GM18511 (cell line): ENCODE measurements around the gene RNASEH2A.
A peak's percentile ranks its signal among the peaks of the same experiment; 100 is the strongest.

Experiments used
- ATAC-seq: cut with Tn5 transposase; IDR thresholded peaks from one replicate; pipeline ENCODE4 v1.9.1; 2021; ENCODE audit warnings: mild to moderate bottlenecking, moderate library complexity; ENCODE audit not compliant: unreplicated experiment

The RNASEH2A gene

DNA sequence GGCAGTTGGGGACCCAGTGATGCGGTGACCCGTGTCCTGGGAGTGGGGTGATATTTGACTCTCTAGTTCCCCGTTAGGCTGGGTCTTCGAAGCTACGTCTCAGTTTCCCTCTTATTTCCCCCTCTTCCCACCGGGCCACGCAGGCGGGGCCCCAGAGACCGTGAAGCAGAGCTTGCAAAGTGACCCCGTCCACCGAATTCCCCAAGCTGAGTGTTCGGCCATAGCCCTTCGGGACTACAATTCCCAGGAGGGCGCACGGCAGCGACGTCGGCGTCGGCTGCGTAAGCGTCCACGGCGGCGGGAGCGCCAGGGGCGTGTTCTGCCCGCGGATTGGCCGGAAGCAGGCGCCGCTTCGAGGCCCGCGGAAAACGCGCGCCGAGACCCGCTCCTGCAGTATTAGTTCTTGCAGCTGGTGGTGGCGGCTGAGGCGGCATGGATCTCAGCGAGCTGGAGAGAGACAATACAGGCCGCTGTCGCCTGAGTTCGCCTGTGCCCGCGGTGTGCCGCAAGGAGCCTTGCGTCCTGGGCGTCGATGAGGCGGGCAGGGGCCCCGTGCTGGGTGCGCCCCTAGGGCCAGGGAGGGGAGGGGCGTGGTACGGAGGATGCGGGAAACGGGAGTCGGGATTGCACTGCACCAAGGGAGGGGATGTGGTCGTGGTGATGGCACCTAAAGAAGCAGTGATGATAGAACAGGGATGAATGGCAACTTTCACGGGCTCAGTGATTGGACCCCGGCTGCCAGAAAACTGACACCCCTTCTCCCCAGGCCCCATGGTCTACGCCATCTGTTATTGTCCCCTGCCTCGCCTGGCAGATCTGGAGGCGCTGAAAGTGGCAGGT lies at the start of gene RNASEH2A:
TSS of gene RNASEH2A (plus strand) at position 343 of the 840 bp plus-strand sequence. CDS start at position 433, 90 bp downstream.
- peak; percentile 75 for ATAC-seq

GRCh38 chr19:12757544-12758274 lies 48.7 kb upstream of the RNASEH2A start:
- no peak for ATAC-seq

- no peak for ATAC-seq
These were observed 46.7 kb upstream of the RNASEH2A start for GRCh38 chr19:12759686-12760085.

DNA sequence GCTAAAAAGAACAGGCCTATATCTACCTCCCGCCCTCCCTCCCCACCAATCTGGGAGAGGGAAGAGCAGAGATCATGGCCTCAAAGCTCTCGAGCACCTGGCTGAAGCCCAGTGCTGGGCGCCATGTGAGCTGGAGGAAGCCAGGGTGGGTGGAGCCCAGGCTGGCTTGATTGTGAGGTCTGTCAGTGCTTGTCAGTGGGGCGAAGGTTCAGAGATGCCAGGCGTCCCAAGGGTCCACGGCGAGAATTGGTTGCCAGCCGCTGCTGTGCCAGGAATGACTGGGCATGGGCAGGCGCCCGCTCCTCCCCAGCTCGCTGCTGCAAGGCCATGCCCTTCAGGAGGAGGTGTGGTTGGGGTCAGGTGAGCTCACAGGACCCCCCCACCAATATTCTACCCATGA lies 43.3 kb upstream of the RNASEH2A start:
- no peak for ATAC-seq

- no peak for ATAC-seq
These were observed 41.7 kb upstream of the RNASEH2A start for GRCh38 chr19:12764698-12765097.

DNA sequence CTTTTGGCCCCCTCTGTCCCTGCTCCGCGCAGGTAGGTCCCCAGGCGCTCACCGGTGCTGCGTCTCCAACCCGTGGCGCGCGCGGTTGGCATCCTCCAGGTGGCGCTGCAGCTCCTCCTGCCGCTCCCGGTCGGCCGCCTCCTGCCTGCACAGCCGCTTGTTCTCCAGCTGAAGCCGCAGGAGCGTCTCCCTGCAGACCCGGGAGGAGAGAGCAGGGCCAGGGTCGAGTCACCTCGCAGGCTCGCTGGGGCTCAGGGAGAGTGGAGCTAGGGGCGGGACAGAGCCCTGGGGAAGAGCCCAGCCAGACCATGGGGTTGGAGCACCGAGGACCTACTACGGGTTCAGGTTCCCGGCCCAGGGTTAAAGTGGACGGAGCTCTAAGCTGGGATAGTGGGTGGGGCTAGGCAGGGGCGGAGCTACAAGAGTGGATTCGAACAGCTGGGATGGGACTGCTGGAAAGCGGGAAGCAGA lies 40.3 kb upstream of the RNASEH2A start:
- ATAC-seq: no peak

DNA sequence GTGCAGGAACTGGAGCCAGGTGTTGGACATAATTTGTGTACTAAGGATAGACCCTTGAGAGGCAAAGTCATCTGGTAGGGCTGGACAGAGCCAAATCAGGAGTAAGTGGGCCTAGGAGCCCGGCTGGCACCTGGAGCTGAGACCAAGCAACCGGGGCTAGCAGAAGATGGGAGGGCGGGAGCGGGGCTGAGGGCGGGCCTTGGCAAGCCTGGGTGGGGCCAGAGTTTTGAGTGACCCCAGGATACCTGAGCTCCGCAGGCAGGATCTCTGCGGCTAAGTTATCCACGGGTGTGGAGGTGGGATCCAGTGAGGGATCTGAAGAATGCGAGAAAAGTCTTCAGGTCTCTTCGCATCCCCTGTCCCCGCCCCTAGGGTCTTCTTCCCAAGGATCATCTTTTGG lies 39.2 kb upstream of the RNASEH2A start:
- no peak for ATAC-seq

DNA sequence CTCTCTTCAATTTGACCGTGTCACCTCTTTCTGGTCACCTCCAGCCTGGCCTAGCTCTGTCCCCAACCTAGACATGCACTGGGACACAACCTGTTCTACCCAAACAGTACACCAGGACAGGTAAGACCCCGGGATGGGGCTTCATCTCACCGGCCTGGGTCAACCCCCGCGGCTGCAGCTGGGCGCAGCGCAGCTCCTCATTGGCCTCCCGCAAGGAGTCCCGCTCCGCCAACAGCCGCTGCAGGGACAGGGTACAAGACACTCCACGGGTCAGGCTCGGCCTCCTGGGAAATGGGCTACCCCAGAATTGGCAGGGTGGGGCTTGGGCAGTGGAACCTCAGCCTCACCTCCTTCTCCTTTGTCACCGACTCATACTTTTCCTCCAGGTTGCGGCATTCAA lies 38.7 kb upstream of the RNASEH2A start:
- no peak for ATAC-seq

DNA sequence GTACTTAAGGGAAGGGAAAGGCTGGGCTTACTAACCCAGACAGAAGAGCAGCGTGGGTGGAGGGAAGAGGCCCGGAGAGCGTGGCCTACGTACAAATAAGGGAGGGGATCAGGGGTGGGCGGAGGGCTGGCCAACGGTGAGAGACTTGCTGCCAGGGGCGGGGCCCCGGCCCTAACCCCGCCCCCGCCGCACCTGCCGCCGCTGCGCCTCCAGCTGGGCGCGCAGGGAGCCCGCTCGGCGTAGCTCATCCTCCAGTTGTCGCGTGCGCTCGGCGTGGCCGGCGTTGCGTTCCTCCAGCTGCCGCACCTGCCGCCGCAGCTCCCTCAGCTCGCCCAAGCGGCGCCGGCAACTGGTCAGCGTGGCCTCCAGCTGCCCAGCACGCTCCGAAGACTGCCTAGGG lies 36.7 kb upstream of the RNASEH2A start:
- ATAC-seq: no peak

DNA sequence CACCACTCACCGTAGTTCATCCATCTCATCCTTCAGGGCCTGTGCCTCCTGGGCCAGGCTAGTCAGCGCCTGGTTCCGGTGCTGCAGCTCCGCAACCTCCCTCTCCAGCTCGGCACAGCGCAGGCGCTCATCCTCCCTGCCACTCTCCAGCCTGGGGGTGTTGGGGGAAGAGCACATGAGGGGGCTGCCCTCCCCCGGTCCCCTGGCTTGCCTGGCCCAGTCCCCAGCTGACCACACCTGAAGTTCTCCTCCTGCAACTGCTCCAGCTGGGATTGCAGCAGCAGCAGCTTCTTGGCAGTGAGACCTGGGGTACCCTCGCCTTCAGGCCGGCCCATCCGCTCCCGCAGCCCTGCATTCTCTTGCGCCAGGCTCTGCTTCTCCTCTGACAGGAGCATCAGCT lies 35.5 kb upstream of the RNASEH2A start:
- ATAC-seq: no peak

GRCh38 chr19:12772323-12772722 lies 34.1 kb upstream of the RNASEH2A start:
- no peak for ATAC-seq

GRCh38 chr19:12773571-12773970 lies 32.8 kb upstream of the RNASEH2A start:
- no peak for ATAC-seq

GRCh38 chr19:12774588-12775555 lies 31.5 kb upstream of the RNASEH2A start, which contains the start of gene HOOK2:
HOOK2 (minus strand) TSS chr19:12775552; CDS start chr19:12775449, 103 bp downstream.
- peak; percentile 4 for ATAC-seq

GRCh38 chr19:12777217-12778016 lies 29.0 kb upstream of the RNASEH2A start:
- no peak for ATAC-seq

- no peak for ATAC-seq
These were observed 28.1 kb upstream of the RNASEH2A start for GRCh38 chr19:12778017-12778904.

DNA sequence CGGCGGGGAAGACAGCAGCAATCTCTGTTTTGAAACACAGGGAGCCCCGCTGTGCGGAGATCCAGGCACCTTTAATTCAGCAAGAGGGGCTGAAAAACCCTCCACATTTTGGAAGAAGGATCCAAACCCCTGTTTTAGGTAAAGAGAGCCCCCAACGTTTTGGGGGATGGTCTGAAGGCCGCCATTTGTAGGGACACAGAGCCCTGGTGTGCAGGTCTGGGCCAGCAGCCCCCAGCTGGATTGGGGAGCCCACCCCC lies 27.6 kb upstream of the RNASEH2A start:
- no peak for ATAC-seq

GRCh38 chr19:12779162-12779993 lies 27.0 kb upstream of the RNASEH2A start:
- ATAC-seq: no peak

DNA sequence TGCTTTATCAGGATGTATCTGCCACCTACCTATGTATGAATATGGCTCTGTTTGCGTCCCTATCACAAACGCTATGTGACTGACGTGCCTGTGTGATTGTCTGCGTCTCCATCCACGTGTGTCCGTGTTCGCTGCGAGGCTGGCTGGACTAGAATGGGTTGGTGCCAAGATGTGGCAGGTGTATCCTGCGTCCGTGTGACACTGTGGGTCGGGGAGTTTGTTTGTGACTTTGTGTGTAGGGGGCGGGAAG lies 24.3 kb upstream of the RNASEH2A start:
- no peak for ATAC-seq
